Measurements from ENCODE around the gene SMARCD3.

SMARCD3 gene

DNA sequence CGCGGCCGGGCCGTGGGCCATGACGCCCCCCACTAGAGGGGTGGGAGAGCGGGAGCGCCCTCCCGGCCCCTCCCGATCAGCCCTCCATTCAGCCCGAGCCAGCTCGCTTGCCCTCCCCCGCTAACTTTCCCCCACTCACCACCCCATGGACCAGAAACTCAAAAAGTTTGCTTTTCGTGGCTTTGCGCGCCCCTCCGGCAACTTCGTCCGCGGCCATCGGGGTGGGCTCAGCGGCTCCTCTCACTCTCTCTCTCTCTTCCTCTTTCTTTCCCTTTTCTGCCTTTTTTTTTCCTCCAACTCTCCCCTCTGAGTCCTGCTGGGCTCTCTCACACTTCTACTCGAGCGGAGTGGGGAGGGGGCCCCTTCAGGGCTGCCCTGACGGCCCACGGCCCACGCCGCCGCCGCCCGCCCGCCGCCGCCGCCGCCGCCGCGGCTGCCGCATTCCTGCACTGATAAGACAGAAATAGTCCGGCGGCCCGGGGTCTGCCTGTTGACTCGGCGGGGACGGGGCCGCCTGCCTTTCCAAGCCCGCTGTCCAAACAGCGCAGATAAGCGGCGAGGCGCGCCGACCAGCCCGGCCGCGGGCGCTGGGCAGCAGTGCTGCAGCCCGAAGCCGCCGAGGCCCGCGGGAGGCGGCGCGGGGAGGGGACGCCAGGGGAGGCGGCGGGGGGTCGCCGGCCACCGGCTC is at the start of gene SMARCD3:
Gene SMARCD3 (minus strand): TSS at position 349 of the 688 bp plus-strand sequence. CDS start 132 bp downstream, at position 217.
- DNase-seq: peak; percentile 56

DNA sequence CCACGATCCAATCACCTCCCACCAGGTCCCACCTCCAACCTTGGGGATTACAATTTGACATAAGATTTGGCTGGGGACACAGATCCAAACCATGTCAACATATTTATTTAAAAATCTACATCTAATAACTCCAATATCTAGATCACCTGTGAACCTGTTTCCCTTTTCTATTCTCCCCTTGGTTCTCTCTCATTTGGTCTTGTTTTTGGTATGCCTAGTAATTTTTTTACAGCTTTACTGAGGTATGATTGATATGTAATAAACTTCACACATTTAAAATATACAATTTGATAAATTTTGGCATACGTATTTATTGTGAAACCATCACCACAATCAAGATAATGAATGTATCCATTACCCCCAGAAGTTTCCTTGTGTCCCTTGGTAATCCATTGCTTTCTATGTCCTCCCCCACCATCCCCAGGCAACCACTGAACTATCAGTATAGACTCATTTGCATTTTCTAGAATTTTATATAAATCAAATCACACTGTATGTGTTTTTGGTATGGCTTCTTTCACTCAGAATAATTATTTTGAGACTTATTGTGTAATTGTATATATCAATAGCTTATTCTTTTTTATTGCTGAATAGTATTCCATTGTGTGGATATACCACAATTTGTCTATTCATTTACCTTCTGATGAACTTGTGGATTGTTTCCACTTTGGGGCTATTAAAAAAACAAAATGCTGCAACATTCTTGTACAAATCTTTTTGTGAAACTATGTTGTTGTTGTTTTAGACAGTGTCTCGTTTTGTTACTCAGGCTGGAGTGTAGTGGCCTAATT is 47.9 kb upstream of the SMARCD3 start:
- DNase-seq: no peak

DNA sequence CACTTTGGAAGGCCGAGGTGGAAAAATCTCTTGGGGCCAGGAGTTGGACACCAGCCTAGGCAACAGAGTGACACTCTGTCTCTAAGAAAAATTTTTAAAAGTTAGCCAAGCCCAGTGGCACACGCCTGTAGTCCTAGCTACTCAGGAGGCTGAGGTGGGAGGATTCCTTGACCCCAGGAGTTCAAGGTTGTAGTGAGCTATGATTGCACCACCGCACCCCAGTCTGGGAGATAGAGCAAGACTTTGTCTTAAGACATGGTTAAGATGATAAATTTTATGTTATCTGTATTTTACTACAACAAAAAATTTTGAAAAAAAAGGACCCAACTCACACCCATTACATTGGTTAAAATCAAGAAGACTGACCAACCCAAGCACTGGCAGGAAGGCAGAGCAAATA is 44.4 kb upstream of the SMARCD3 start:
- no peak for DNase-seq

DNA sequence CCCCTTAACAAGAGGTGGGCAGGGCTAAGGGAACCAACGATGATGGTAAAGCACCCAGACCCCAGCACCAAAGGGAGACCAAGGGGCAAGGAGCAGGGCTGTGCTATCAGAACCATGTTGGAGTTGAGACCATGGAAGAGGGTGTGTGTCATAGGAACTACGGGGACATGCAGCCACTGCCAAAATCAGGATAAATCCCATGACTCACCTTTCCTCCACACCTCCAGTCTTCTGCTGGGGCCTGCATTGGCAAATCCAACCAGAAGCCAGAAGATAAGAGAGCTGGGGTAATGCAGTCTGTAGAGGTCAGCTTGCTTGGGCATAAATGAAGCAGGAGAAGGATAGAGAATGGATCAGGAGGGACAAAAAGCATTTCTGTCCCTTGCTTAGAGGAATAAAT is 42.7 kb upstream of the SMARCD3 start:
- DNase-seq: no peak

DNA sequence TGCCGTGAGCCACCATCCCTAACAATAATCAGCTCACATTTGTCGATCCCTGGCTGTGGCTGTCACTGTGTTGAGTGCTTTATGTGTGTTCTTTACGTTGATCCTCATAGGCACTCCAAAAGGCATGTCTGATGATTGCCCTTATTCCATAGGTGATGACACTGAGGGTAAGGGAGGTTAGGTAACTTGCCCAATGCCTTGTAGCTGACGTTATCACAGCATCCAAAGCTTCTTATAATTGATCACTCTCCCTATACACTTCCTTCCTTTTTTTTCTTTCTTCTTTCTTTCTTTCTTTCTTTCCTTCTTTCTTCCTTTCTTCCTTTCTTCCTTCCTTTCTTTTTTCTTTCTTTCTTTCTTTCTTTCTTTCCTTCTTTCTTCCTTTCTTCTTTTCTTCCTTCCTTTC is 41.9 kb upstream of the SMARCD3 start:
- DNase-seq: no peak

DNA sequence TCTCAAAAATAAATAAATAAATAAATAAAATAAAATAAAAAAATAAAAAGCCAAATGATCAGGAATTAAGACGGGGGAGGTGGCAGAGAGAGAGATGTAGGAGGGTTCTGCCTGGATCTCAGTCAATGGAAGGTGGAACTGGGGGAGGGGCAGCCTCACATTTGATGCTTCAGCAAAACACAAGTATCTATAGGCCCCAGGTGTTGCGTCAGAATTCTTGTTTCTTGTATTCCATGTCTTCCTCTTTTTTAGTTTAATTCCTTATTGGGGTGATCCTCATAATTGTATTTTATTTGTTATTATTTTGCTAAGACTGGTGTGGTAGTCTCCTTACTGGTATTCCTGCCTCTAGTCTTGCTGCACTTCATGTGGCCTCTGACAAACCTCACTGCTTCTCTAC is 41.4 kb upstream of the SMARCD3 start:
- no peak for DNase-seq

DNA sequence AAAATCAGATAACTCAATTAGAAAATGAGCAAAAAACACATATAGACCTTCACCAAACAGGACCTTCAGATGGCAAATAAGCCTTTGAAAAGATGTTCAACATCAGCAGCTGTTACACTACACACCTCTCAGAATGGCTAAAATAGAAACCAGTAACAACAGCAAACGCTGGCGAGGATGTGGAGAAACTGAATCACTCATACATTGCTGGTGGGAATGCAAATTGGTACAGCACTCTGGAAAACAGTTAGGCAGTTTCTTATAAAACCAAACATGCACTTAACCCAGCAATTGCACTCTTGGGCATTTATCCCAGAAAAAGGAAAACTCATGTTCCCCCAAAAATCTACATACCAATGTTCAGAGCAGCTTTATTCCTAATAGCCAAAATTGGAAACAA is 37.7 kb upstream of the SMARCD3 start:
- DNase-seq: no peak

DNA sequence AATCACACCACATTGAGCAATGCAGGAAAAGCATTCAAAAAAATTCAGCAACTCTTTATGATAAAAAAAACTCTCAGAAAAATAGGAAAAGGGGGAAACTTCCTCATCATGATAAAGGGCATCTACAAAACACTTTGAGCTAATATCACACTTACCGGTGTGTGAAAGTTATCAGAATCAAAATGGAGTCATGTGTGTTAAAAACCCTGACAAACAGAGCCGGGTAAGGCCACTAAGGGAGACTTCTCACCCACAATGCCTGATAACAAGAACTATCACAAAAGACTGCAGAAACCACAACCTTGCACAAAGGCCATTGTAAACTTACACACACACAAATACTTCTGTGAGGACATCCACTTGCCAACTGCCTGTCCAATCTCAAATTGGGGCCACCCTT is 34.8 kb upstream of the SMARCD3 start:
- no peak for DNase-seq

DNA sequence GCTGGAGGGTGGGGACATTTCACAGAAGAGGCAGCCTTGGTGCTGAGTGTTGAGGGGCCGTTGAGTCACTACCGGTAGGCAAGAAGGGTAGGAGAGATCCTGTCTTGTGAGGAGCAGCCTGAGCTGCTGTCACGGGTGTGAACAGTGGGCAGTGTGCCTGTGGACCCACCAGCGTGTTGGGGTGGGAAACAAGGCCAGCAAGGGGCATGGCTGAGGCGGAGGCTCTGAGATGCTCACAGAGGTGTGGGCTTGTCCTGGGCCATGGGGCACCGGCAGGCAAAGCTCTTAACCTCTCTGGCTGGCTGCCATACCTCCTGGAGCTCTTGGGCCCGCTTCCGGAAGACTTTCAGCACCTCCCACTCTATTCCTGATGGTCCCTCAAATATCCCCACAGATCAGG is 33.6 kb upstream of the SMARCD3 start:
- DNase-seq: no peak

DNA sequence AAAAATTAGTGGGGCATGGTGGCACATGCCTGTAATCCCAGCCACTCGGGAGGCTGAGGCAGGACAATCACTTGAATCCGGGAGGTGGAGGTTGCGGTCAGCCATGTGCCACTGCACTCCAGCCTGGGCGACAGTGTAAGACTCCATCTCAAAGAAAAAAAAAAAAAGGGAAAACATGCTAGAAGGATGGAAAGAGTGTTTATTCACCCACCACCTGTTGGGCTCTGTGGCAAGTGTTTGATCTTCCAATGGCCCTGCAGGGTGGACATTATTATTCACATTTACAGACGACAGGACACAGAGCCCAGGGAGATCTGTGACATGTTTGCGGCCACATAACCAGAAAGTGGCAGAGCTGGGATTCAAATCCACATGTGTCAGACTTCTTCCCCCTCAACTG is 33.2 kb upstream of the SMARCD3 start:
- no peak for DNase-seq

DNA sequence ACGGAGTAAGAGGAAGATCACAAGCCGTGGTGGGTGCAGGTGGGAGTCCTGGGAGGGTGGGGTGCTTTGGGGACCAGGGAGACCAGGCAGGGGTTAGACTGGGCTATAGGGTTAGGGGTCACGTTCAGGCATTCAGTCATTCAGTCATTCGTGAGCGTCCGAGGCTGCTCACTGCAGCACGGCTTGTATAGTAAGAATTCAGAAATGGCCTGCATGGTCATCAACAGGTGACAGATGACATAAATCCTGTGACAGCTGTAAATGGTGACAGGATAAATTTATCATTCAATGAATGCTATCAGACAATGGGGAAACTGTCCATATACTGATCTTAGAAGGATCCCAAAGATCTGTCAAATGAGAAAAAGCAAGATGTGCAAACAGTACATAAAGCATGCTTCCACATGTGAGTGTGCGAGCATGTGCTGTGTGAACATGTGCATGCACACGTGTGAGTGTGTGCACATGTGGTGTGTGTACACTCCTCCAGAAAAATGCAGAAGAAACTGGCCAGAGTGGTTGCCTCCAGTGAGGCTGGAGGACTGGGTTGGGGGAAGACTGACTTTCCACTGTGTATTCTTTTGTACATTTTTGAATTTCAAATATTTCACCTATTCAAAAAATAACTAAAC is 32.0 kb upstream of the SMARCD3 start:
- no peak for DNase-seq

DNA sequence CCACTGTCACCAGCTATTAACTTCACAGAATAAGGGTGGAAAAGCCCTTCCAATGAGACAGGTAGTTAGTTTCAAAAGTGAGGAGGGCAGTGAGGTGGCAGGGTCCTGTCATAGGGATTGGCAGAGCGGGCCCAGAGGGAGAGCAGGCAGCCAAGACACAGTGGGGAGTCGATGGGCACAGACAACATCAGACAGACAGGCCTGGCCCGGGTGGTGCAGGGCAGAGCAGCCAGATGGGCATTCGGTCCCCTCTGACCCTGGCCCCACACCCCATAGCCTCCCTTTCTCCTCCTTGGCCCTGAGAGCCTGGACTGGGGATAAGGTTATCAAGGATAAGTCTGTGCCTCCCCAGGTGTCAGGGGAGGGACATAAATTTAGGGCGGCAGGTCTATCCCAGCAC is 31.4 kb upstream of the SMARCD3 start:
- DNase-seq: no peak

DNA sequence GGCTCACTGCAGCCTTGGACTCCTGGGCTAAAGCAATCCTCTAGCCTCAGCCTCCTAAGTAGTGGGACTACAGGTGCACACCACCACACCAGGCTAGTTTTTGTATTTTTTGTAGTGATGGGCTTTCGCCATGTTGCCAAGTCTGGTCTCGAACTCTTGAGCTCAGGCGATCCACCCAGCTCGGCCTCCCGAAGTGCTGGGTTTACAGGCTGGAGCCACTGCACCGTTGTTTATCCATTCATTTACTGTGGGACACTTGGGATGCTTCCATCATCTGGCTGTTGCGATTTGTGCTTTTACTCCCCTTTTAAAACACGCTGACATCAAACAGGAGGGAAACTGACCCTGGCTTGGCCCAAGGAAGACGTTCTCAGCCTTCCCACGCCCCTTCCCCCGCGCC is 30.5 kb upstream of the SMARCD3 start:
- DNase-seq: no peak

DNA sequence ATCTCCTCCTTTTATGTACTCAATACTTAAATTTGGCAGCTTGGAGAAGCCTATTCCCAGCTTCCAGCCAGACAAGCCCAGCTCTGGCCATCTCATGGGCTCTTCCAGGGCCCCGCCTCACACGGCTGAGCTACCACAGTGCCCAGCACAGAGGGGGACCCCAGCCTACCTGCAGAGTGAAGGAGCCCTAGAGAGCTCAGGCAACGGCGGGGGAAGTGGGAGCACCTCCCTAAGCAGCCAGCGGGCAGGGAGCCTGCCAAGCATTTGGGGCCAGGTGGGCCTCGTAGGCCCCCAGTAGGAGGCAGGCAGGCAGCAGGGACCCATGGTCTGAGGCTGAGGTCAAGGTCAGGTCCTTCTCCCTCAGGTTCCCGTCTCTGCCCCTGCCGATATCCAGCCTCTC is 29.1 kb upstream of the SMARCD3 start:
- no peak for DNase-seq

DNA sequence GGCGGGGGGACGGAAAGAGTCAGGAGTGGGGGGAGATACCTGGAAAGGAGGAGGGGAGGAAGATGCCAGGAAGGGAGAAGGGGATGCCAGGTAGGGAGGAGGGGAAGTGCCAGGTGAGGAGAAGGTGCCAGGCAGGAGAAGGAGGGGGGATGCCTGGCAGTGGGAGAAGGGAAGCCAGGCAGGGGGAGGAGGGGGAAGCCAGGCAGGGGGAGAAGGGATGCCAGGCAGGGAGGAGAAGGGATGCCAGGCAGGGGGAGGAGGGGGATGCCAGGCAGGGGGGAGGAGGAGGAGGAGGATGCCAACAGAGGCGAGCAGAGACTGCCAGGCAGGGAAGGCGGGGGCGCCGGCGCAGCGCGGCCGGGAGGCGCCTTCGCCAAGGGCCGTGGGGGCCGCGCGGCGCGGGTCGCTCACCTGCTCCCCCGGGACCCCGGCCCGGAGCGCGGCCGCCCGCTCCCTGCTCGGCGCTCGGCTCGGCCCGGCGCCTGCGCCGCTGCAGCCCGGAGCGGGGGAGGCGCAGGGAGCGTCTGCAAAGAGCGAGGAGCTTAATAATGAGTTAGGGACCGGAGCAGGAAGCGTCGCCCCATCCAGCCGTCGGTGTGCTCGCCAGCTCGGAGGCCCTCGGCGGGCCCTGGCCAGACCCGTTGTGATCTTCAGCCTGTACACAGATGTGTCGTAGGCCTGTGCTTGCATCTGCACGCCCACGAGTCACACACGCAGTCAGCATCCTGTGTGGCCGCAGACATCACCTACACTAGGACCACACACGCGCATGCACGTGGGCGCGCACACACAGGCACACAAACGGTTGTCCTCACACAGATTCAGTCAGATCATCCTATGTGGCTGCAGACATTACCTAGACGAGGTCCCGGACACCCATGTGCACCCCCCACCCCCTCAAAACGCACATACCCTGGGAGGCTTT is 28.4 kb upstream of the SMARCD3 start:
- DNase-seq: peak; percentile 66

DNA sequence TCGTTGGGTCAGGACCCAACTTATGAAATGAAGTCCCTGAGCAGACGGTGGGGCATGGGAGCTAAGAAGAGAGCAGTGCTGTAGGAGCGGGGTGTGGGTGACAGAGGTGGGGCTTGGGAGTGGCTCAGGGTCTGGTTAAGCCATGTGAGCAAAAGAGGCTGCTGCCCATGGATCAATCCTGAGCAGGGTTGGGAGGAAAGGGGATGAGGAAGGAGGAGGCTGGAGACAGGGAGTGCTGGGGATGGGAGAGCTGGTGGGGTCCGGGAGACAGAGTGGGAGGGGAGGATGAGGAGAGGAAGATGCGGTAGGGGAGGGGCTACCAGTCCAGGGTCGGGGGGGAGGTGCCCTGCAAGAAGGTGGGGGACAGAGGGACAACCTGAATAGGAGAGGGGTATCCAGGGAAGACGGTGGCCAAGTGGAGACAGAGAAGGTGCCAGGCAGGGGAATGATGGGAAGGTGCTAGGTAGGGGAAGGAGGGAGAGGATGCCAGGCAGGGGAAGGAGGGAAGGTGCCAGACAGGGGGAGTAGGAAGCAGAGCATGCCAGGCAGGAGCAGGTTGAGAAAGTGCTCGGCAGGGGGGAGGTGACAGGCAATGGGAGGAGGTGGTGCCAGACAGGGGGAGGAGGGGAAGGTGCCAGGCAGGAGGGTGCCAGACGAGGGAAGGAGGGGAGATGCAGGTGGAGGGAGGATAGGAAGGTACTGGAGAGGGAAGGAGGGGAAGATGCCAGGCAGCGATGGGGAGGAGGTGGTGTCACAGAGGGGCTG is 27.5 kb upstream of the SMARCD3 start:
- no peak for DNase-seq

DNA sequence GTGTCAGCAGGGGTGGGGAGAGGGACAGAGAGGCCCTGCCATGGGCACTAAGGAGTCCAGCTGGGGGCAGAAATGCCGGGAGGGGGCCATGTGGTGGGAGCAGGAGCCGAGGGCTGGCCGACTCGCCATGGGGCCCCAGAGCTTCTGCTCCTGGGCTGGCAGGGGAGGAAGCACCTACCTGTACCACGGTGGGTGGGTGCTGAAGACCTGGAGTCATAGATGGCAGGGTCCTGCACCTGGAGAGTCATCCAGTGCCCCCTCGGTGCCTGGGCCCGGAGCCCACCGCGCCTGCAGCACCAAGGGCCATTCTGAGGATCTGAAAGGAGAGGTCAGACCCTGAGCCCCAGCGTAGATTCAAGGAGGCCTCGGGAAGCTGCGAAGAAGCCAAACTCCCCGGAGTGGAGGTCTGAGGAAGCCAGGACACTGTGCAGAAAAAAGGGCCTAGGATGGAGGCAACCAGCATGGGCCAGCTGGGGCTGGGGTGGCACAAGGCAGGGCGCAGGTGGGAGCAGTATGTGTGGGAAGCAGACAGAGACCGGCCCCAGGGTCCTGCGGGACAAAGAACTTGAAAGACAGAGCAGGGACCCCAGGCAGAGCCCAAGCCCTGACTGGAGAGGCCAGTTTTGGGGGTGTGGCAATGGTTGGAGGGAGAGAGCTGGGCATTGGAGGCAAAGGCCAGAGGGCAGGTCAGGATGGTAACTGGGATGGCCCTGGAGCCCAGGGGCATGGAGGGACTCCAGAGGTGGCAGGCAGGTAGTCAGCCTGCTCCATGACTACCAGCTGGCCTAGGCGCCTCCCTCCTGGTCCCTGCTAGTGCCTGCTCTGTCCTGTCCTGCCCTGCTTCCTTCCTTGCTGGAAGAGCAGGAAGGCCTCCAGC is 26.7 kb upstream of the SMARCD3 start:
- no peak for DNase-seq

DNA sequence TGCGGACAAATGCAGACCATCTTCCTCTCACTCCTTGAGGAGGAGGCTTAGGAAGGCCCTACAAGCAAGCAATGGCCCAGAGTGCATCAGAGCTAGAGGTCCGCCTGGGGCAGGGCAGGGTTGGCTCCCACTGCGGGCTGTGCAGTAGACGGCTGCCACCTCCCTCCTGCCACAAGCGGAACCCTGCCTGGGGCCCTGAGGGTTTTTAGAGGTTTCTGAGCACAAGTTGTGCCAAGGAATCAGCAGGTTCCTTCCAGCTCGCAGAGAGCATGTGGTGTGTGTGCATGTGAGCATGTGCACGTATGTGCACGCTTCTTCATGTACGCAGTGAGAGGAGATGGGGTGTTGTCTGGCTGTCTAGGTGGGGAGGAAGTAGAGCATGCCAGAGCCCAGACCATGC is 25.9 kb upstream of the SMARCD3 start:
- DNase-seq: no peak

DNA sequence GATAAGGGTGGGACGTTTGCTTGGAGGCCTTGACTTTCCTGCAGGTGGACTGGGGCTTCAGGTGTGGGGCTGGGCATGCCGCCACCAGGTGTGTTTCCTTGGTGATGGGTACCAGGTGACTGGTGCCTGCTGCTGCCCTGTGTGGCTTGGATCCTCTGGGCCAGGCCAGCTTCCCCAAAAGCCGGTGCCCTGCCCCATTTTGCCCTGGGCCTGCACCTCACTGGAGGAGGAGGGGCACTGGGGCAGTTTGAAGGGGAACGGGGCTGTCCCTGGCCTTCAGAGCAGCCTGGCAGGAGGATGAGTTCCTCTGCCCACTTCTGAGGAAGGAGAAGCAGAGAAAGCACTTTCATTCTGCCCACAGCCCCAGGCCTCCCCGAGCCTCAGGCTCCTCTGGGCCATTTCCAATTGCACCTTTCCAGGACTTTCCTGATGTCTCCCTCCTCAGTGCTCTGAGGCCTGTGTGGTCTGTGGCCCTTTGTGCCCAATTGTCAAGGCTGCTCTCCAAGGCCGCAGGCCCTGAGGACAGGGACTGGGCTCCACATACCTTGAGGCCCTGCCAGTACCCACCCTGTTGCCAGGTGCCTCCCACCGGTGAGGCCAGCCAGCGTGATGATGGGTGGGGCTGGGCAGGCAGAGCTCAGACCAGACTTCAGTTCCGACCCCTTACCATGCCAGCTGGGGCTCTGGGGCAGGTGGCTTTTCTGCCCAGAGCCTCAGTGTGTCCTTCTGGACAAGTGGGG is 25.3 kb upstream of the SMARCD3 start:
- DNase-seq: no peak

DNA sequence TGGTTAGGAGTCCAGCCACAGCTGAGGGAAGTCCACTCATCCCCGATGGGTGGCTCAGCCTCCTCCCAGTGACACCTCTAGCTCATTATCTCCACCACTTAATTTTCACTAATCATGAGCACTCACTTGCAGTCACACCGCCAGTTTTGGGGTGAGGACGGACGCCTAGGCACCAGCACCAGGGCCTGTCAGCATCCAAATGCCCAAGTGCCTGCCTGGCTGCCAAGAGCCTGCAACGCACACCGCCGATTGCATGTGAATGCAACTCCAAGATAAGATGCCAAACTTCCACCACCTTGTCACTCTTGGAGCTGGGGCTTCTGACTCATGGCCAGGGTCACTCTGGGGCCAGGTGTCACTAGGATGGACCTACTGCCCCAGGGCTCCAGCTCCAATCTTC is 24.4 kb upstream of the SMARCD3 start:
- DNase-seq: no peak

Data from stimulated activated CD4-positive, alpha-beta T cell treated with anti-CD3 and anti-CD28 coated beads, Interleukin-4, amount 100 ng/mL, for 1 hour (primary cell).